DOHH2 (cell line): ENCODE results near the gene KCNMA1.
"Not testable (repeated sequence)": the region's sequence is repeated elsewhere in the genome, so short reads cannot be mapped to it uniquely, and the experiment has no call there.

ENCODE experiments used
- EZH2phosphoT487 ChIP-seq: fragments of 200-600 bp; sonication (generic); IDR thresholded peaks from 2 replicates; pipeline ENCODE4 v1.6.1; 2017; ENCODE audit warnings: borderline replicate concordance, mild to moderate bottlenecking, antibody characterized with exemption, low read length, moderate library complexity, mixed read lengths
- TF ChIP-seq, protein P1 (sequence below): fragments of 200-600 bp; sonication (generic); IDR thresholded peaks from one replicate; pipeline ENCODE4 v1.5.1; 2014; ENCODE audit warnings: antibody characterized with exemption, mild to moderate bottlenecking, low read depth, low read length; ENCODE audit not compliant: poor library complexity, severe bottlenecking

DNA sequence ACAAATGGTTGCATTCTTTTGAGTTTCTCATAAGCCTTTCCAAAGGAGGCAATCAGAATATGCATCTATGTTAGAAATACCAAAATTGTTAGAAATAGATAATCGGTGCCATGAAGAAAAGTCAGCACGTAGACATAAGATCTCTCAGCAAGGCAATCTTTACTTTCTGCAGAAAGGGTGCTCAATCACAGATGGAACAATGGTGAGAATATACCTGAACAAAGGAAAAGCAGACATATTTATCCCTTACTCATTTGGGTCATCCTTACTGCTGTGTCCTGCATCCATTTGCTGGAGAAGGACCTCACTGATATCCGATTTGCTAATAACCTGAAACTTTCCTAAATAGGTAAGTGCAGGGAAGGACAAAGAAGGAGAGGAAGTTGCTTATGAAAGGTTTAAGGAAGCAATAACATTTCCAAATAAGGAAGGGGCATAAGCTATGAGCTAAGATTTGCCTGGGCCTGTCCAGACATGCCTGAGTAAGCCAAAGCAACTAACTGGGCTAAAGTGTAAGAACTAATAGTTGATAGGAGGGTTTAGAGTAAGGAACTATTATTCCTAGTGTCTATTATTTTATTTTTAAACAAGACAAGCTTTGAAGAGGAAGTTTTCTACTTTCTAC is 21.6 kb upstream of the KCNMA1 start:
- TF ChIP-seq, protein P1, sequence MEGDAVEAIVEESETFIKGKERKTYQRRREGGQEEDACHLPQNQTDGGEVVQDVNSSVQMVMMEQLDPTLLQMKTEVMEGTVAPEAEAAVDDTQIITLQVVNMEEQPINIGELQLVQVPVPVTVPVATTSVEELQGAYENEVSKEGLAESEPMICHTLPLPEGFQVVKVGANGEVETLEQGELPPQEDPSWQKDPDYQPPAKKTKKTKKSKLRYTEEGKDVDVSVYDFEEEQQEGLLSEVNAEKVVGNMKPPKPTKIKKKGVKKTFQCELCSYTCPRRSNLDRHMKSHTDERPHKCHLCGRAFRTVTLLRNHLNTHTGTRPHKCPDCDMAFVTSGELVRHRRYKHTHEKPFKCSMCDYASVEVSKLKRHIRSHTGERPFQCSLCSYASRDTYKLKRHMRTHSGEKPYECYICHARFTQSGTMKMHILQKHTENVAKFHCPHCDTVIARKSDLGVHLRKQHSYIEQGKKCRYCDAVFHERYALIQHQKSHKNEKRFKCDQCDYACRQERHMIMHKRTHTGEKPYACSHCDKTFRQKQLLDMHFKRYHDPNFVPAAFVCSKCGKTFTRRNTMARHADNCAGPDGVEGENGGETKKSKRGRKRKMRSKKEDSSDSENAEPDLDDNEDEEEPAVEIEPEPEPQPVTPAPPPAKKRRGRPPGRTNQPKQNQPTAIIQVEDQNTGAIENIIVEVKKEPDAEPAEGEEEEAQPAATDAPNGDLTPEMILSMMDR = not testable (repeated sequence)
- not testable (repeated sequence) for TF ChIP-seq EZH2phosphoT487
